ENCODE measurements around the gene MEF2B. TPM values are rescaled to one million over a fixed set of nuclear protein-coding genes. Genes with fewer than 3 reads are reported as not detected.
A peak's percentile ranks its signal among the peaks of the same experiment; 100 is the strongest.
"Not testable (repeated sequence)": the region's sequence is repeated elsewhere in the genome, so short reads cannot be mapped to it uniquely, and the experiment has no call there.

Gene MEF2B
- total RNA-seq, 2 experiments from 2014 or later: 5.2 TPM

DNA sequence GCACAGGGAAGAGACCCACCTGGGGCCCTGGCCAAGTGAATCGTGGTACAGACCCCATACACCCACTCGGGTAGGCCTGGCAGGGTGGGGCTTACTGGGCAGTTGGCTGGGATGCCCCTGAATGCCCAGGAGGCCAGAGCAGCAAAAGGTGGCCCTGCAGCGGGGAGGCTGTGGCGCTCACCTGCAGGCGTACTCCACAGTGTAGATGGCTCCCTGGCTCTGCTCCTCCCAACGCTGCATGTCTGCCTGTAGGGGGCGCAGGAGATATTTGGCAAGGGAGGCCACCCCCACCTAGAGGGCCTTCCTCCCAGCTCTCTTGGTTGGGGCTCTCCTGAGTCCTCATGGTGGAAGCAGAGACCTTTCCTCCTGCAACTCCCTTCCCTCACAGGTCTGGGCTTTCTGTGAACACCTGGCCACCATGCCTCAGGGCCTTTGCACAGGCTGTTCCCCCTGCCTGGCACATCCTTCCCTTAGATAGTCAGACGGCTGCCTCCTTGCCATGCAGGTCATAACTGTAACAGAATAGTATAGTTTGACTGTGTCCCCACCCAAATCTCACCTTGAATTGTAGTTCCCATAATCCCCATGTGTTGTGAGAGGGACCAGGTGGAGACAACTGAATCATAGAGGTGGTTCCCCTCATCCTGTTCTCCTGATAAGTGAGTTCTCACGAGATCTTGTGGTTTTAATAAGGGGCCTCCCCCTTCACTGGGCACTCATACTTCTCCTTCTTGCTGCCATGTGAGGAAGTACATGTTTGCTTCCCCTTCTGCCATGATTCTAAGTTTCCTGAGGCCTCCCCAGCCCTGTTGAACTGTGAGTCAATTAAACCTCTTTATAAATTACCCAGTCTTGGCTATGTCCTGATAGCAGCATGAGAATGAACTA, 16.0 kb upstream of the MEF2B start:
- peak; percentile 55 for DNase-seq
- peaks cover 29% of the 10 kb centered on the region for H3K36me3 Mint-ChIP-seq
- no peaks in the 10 kb centered on the region for H3K27me3 Mint-ChIP-seq
- peak; percentile 91 for ATAC-seq (ENCODE audit: low read depth)
- H3K27ac Mint-ChIP-seq: no peak overlapping the region
- no peaks in the 10 kb centered on the region for H3K9me3 Mint-ChIP-seq
- no peak overlapping the region for H3K4me3 Mint-ChIP-seq
- peaks cover 17% of the 10 kb centered on the region for H3K4me1 Mint-ChIP-seq
- POLR2A ChIA-PET: no interaction called here

DNA sequence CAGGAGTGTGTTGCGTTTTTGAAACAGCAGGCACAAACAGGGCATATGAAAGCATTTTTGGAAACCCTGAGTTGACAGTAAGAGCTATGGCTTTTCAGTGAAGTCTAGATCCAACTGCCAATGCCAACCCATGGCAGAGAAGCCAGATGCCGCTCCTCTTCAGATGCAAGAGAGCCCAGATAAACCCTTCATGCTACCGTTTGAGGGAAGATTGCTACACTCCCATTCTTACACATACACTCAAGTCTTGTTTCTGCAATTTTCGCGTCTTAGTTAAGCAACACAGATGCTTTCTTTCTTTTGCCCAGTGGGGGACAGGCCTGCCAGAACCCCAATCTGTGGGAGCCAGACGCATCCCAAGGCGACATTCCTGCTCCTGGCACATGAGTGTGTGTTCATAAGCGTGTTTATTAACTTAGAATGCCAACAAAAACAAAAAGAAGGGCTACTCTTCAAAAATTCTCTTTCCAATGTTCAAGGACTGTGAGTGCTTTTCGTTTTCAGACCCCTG, 11.5 kb upstream of the MEF2B start:
- POLR2A ChIA-PET: no interaction called here
- peaks cover 6% of the 10 kb centered on the region for H3K4me1 Mint-ChIP-seq
- H3K9me3 Mint-ChIP-seq: no peaks in the 10 kb centered on the region
- peaks cover 21% of the 10 kb centered on the region for H3K36me3 Mint-ChIP-seq
- no peak overlapping the region for H3K4me3 Mint-ChIP-seq
- H3K27ac Mint-ChIP-seq: peak overlapping the region; percentile 57
- ATAC-seq (ENCODE audit: low read depth) (no peak), DNase-seq (no peak)
- no peaks in the 10 kb centered on the region for H3K27me3 Mint-ChIP-seq

DNA sequence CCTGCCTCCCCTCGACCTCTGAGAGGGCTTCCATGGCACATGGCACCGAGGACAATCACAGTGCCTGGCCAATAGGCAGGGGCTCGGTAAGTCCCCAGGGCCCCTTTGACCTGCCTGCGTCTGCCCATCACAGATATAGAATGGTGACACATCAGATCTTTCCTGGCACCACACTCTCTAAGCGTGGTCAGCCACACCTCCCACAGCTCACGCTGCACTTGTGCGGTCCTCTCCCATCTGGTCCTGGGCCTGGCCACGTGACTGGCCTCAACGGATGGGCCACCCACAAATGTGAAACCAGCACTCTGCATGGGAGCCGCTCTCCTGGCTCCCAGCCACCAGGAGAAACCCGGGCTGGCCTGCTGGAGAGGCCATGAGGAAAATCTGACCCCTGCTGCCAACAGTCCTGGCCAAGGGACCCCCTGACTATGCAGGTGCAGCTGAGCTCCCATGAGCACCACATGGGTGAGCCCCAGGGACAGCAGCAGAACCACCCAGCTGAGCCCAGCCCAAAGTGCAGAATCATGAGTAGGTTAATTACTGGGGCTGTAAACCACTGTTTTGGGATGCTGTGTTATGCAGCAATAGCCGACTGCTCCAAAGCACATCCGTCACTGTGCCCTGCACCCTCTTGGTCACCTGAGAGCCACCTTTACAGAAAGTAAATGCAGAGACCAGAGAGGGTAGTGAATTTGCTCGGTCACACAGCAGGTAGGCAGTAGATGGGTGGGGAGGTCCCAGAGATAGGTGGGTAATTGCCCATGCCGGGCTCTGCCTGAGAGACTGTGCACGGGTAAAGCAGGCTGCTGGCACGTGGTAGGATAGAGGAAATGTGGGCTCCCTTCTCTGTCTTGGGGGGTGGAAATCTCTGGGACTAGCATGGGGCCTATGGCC, 9.7 kb upstream of the MEF2B start:
- H3K27me3 Mint-ChIP-seq: no peaks in the 10 kb centered on the region
- no peaks in the 10 kb centered on the region for H3K9me3 Mint-ChIP-seq
- DNase-seq (no peak), ATAC-seq (ENCODE audit: low read depth) (no peak)
- POLR2A ChIA-PET: no interaction called here
- no peak overlapping the region for H3K27ac Mint-ChIP-seq
- no peak overlapping the region for H3K4me3 Mint-ChIP-seq
- H3K36me3 Mint-ChIP-seq: peaks cover 13% of the 10 kb centered on the region
- no peaks in the 10 kb centered on the region for H3K4me1 Mint-ChIP-seq

DNA sequence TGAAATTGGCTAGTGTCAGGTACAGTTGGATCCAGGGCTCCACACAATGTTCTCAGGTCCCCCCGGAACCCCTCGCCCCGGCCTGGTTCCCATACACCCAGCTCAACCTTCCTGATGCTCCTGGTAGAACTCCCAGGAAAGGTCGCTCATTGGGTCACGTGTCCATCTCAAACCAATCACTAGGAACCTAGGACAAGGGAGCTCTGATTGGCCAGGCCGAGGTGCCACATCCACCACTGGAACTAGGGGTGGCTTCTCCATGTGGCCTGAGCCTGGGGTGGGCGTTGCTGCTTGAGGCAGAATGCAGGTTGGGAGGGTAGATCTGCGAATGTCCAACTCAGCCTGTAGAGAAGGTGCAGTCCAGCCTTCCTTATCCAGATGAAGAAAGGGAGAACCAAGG, 6.9 kb upstream of the MEF2B start:
- Mint-ChIP-seq H3K9me3 (no peaks in the 10 kb centered on the region), H3K36me3 (peaks cover 7% of the 10 kb centered on the region), H3K4me1 (no peaks in the 10 kb centered on the region), H3K27ac (no peak overlapping the region), H3K4me3 (no peak overlapping the region), H3K27me3 (no peaks in the 10 kb centered on the region)
- POLR2A ChIA-PET: no interaction called here
- ATAC-seq (ENCODE audit: low read depth) (no peak), DNase-seq (no peak)

DNA sequence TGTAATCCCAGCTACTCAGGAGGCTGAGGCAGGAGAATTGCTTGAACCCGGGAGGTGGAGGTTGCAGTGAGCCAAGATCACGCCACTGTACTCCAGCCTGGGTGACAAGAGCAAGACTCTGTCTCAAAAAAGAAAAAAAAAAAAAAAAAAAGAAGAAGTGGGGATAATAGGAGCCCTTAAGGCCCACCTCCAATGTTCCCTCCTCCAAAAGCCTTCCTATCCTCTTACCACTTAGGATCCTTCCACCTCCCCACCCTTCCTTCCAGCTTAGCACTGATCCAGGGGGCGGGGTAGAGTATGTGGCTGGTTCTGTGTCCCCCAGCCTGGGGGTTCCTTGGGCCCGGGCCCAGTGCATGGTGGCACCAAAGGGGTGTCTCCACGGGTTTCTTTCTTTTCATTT, 3.2 kb upstream of the MEF2B start:
- H3K36me3 Mint-ChIP-seq; POLR2A ChIA-PET; H3K27ac Mint-ChIP-seq; H3K27me3 Mint-ChIP-seq; H3K4me3 Mint-ChIP-seq; ATAC-seq (ENCODE audit: low read depth); DNase-seq; H3K9me3 Mint-ChIP-seq: not testable (repeated sequence)
- peaks cover 11% of the 10 kb centered on the region for H3K4me1 Mint-ChIP-seq

DNA sequence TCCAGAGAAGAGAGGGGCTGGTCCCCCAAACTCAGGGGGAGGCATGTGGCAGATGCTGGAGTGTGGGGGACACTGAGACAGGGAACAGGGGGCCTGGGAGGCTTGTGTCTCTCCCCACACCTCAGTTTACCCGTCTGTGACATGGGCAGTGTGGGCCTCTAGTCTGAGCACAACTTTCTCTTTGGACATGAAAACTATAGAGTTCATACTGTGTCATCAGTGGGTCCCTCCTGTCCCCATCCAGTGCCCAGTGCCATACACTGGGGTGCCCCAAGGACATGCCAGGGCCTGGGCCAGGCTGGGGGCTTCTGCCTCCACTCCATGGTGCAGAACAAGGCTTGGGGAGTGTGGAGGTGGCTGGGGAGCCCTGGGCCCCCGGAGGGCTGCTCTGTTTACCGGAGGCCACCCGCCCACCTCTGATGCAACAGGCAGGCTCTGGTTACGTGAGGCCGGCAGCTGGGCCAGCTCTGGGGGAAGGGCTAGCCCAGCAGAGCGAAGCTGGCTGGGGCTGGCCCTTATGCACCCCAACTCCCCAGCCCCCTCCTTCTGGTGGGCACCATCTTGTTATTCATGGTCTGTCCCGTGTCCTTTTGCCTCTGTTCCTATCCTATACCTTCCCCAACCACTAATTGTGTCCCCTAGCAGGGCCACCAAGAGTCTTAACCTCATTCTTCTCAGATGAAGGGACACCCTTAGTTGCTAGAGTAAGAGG, 1.9 kb upstream of the MEF2B start:
- Mint-ChIP-seq H3K9me3 (no peaks in the 10 kb centered on the region), H3K36me3 (peaks cover 7% of the 10 kb centered on the region), H3K4me3 (no peak overlapping the region), H3K4me1 (peaks cover 11% of the 10 kb centered on the region), H3K27ac (no peak overlapping the region), H3K27me3 (no peaks in the 10 kb centered on the region)
- DNase-seq (no peak), ATAC-seq (ENCODE audit: low read depth) (no peak)
- POLR2A ChIA-PET: no interaction called here

DNA sequence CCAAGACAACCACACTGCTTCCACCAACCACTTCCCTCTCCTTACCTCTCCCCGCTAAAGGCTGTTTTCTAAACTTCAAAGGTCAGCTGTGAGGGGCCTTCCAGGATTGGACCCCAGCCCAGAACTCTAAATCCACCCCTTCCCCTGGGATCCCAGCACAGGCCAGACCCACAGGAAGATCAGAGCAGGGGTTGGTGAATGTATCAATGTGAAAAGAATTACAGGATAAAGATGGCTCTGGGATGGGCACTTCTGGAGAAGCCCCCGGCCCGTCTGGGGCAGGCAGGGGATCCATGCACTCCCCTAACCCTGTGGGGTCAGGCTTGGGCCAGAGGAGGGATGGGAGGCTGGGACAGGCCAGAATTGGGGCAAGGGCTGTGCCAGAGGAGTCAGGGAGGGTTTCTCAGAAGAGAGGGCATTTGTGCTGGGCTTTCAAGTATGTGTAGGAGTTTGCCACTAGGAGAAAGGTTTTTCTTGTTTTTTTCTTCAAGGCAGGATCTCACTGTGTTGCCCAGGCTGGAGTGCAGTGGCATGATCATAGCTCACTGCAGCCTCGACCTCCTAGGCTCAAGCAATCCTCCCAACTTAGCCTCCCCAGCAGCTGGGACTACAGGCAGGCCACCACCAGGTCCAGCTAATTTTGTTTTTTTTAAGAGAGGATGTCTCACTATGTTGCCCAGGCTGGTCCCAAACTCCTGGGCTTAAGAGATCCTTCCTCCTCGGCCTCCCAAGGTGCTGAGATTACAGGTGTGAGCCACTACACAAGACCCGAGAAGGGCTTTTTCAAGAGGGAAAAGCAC, 1.0 kb upstream of the MEF2B start:
- H3K9me3 Mint-ChIP-seq: no peaks in the 10 kb centered on the region
- no peaks in the 10 kb centered on the region for H3K27me3 Mint-ChIP-seq
- ATAC-seq (ENCODE audit: low read depth) (no peak), DNase-seq (no peak)
- peak overlapping the region; percentile 28 for H3K4me3 Mint-ChIP-seq
- POLR2A ChIA-PET: no interaction called here
- no peak overlapping the region for H3K27ac Mint-ChIP-seq
- peaks cover 11% of the 10 kb centered on the region for H3K4me1 Mint-ChIP-seq
- H3K36me3 Mint-ChIP-seq: peaks cover 7% of the 10 kb centered on the region

DNA sequence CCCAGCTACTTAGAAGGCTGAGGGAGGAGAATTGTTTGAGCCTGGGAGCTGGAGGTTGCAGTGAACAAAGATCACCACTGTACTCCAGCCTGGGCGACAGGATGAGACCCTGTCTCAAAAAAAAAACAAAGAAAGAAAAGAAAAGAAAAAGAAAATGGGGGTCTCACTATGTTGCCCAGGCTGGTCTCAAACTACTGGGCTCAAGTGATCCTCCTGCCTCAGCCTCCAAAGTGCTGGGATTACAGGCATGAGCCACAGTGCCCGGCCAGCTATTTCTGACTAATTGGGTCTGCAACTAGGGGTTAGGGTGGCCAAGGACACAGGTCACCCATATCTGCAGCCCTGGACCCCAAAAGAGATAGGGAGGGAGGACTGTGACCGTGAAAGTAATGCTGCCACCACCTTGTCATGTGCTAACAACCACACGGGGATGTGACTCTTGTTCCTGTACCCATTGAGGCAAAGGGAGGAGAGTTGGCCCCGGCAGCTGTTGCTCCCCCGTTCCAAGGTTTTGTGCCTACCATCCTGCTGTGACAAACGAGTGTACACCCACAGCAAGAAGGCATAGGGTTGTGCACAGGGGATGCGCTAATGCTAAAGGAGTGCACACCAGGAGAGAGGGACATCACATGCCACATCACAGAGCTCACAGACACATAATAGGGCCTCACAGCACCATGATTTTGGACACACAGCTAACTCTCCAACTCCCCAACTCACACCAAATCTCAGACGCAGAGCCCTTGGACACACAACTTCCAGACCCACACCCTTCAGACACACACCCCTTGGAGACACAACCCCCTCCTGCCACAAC, 619 bp downstream of the MEF2B start:
- Mint-ChIP-seq H3K27me3 (no peaks in the 10 kb centered on the region), H3K4me3 (no peak overlapping the region), H3K36me3 (peaks cover 7% of the 10 kb centered on the region), H3K27ac (no peak overlapping the region), H3K9me3 (no peaks in the 10 kb centered on the region), H3K4me1 (peaks cover 11% of the 10 kb centered on the region)
- ATAC-seq (ENCODE audit: low read depth) (no peak), DNase-seq (no peak)
- POLR2A ChIA-PET: no interaction called here

DNA sequence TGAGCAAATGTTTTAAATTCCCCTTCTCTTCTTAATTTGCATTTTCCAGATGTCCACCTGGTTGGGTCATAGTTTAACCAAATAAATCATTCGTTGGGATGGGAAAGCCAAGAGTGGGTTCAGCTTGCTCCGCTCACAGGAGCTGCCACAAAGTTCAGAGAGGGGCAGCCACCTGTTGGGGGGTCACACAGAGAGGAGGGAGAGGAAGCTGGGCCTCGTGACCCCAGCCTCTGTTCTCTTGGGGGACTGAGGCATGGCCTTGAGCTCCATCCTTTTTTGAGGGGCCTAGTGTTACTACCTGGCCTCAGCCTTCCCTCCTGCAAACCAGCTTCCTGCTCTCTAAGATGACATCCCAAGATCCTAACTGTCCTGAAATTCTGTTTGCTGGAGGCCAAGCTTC, 2.5 kb downstream of the MEF2B start:
- Mint-ChIP-seq H3K4me3 (no peak overlapping the region), H3K4me1 (peaks cover 11% of the 10 kb centered on the region)
- POLR2A ChIA-PET: no interaction called here

DNA sequence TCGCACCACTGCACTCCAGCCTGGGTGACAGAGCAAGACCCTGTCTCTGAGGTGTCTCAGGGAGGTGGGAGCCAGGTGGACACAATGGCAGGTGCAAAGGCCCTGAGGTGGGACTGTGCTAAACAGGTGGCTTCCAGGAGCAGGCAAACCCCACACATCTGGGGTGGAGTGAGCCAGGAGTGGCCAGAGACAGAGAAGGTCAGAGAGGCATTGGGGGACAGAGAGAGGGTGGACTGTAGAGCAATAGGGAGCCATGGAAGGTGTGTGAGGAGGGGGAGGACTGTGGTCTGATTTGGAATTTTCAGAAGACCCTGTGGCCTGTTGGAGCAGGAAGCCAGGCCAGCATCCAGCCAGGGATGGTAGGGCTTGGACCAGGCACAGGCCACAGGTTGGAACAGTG, 4.7 kb downstream of the MEF2B start:
- H3K27ac Mint-ChIP-seq: no peak overlapping the region
- H3K4me1 Mint-ChIP-seq: peaks cover 7% of the 10 kb centered on the region
- H3K36me3 Mint-ChIP-seq: peaks cover 2% of the 10 kb centered on the region
- H3K27me3 Mint-ChIP-seq: no peaks in the 10 kb centered on the region
- POLR2A ChIA-PET: no interaction called here
- no peak for ATAC-seq (ENCODE audit: low read depth)
- H3K9me3 Mint-ChIP-seq: no peaks in the 10 kb centered on the region
- no peak overlapping the region for H3K4me3 Mint-ChIP-seq
- no peak for DNase-seq

More for the DNA sequence above, 2.5 kb downstream of the MEF2B start:
- Mint-ChIP-seq H3K27ac (no peak overlapping the region), H3K36me3 (peaks cover 7% of the 10 kb centered on the region), H3K27me3 (no peaks in the 10 kb centered on the region), H3K9me3 (no peaks in the 10 kb centered on the region)
- DNase-seq (no peak), ATAC-seq (ENCODE audit: low read depth) (no peak)

DNA sequence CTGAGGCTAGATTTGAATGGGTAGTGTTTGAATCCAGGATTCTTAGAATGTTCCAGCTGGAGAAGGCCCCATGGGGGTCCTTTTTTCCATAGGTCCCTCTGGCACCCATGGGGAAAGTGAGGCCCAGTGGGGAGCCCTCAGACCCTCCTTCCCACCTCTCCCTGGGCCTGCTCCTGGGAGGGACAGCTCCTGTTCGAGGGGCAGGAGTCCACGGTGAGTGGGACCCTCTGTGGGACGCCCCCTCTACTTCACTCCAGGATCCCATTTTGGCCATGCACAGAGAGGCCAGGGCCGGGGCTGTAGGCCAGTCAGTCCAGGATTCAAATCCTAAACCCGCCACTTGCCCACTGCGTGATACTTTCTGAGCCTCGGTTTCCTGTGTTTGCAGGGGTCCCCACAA, 7.6 kb downstream of the MEF2B start:
- H3K27me3 Mint-ChIP-seq: no peaks in the 10 kb centered on the region
- no peaks in the 10 kb centered on the region for H3K9me3 Mint-ChIP-seq
- ATAC-seq (ENCODE audit: low read depth) (no peak), DNase-seq (no peak)
- no peaks in the 10 kb centered on the region for H3K4me1 Mint-ChIP-seq
- H3K4me3 Mint-ChIP-seq: no peak overlapping the region
- POLR2A ChIA-PET: no interaction called here
- no peaks in the 10 kb centered on the region for H3K36me3 Mint-ChIP-seq
- no peak overlapping the region for H3K27ac Mint-ChIP-seq

DNA sequence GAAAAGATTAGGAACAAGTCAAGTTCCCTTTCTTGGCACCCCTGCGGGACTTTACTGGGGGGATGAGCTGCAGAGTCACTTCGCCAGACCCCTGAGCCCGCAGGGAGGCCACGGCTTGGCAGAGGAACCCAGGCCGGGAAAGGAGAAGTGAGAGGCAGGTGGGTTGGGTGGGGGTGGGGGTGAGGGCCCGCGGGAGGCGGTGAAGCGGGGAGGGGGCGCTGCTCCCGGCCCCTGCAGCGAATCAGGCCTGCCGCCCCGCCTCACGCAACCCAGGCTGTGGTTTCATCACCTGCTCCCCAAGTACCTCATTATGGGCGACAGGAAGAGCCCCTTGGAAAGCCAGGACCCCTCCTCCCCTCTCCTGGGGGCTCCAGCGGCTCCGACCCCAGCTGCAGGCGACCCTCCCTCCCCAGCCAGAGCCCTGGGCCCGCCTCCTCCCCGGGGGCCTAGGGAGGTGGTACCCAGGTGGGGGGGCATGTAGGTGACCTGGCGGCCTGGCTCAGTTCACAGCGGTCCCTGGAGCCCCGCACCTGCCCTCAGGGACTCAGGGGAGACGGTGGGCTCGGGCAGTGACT, 9.5 kb downstream of the MEF2B start:
- ATAC-seq (ENCODE audit: low read depth) (no peak), DNase-seq (no peak)
- Mint-ChIP-seq H3K9me3 (no peaks in the 10 kb centered on the region), H3K27ac (no peak overlapping the region), H3K4me3 (no peak overlapping the region), H3K36me3 (no peaks in the 10 kb centered on the region), H3K27me3 (no peaks in the 10 kb centered on the region), H3K4me1 (no peaks in the 10 kb centered on the region)
- POLR2A ChIA-PET: no interaction called here
